ENCODE results near the gene NUMBL. TPM values are rescaled to one million over a fixed set of nuclear protein-coding genes. Genes with fewer than 3 reads are reported as not detected.

Gene NUMBL
- total RNA-seq, 1 donor: 26.8 TPM

DNA sequence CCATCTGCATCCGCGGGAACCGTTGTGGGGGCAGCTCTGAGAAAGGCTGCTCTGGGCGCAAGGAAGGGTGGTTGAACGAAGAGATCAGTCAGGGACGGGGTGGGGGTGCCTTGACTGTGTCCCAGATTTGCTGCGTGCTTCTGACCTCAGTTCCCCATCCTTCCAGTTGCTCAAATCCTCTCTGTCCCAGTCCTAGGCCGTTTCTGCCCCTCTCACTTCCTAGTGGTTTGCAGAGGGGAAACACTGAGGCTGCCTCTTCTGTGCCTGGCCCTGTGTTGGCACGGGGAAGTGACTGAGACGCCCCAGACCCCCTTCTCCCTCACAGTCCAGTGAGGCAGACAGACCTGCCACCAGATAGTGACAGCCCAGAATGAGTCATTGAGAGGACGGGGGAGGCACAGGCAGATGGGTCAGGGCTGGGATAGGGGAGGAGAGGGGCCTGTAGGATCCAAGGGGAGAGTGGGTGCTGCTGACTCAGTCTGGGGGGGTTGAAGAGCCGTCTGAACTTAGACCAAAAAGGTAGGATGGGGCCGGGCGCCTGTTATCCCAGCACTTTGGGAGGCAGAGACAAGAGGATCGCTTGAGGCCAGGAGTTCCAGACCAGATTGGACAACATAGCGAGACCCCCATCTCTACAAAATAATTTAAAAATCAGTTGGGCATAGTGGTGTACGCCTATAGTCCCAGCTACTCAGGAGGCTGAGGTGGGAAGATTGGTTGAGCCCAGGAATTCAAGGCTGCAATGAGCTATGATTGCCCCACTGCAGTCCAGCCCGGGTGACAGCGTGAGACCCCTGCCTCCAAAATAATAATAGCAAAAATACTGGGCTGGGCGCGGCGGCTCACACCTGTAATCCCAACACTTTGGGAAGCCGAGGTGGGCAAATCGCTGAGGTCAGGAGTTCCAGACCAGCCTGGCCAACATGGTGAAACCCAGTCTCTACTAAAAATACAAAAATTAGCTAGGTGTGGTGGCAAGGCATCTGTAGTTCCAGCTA lies 26.5 kb downstream of the NUMBL start:
- H4K20me1 ChIP-seq (ENCODE audit: insufficient read depth, low read length): no peaks in the 10 kb centered on the region
- peak; percentile 88 for DNase-seq (ENCODE audit: insufficient read length, low spot score, missing footprints)
- H3K27ac ChIP-seq (ENCODE audit: low read depth, low read length): no peak overlapping the region
- peaks cover 16% of the 10 kb centered on the region for H3K36me3 ChIP-seq (ENCODE audit: insufficient read depth, low read length)
- peak overlapping the region; percentile 86 for H3K4me2 ChIP-seq (ENCODE audit: insufficient read depth, low read length)
- TF ChIP-seq, protein P1, sequence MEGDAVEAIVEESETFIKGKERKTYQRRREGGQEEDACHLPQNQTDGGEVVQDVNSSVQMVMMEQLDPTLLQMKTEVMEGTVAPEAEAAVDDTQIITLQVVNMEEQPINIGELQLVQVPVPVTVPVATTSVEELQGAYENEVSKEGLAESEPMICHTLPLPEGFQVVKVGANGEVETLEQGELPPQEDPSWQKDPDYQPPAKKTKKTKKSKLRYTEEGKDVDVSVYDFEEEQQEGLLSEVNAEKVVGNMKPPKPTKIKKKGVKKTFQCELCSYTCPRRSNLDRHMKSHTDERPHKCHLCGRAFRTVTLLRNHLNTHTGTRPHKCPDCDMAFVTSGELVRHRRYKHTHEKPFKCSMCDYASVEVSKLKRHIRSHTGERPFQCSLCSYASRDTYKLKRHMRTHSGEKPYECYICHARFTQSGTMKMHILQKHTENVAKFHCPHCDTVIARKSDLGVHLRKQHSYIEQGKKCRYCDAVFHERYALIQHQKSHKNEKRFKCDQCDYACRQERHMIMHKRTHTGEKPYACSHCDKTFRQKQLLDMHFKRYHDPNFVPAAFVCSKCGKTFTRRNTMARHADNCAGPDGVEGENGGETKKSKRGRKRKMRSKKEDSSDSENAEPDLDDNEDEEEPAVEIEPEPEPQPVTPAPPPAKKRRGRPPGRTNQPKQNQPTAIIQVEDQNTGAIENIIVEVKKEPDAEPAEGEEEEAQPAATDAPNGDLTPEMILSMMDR (IDR thresholded peaks at IDR 0.05; ENCODE audit: extremely low read depth, low read depth, low read length): no peak
- peaks cover 3% of the 10 kb centered on the region for H3K27me3 ChIP-seq (ENCODE audit: insufficient read depth, low read length)
- peak overlapping the region; percentile 81 for H3K4me3 ChIP-seq (ENCODE audit: insufficient read depth, low read length)
- H2AFZ ChIP-seq (ENCODE audit: low read length): peak overlapping the region; percentile 62
- peaks cover 17% of the 10 kb centered on the region for H3K4me1 ChIP-seq (ENCODE audit: insufficient read depth, low read length)
- no peaks in the 10 kb centered on the region for H3K9me3 ChIP-seq (ENCODE audit: low read depth, low read length)
- no peaks in the 10 kb centered on the region for H3K79me2 ChIP-seq (ENCODE audit: insufficient read depth, low read length)

DNA sequence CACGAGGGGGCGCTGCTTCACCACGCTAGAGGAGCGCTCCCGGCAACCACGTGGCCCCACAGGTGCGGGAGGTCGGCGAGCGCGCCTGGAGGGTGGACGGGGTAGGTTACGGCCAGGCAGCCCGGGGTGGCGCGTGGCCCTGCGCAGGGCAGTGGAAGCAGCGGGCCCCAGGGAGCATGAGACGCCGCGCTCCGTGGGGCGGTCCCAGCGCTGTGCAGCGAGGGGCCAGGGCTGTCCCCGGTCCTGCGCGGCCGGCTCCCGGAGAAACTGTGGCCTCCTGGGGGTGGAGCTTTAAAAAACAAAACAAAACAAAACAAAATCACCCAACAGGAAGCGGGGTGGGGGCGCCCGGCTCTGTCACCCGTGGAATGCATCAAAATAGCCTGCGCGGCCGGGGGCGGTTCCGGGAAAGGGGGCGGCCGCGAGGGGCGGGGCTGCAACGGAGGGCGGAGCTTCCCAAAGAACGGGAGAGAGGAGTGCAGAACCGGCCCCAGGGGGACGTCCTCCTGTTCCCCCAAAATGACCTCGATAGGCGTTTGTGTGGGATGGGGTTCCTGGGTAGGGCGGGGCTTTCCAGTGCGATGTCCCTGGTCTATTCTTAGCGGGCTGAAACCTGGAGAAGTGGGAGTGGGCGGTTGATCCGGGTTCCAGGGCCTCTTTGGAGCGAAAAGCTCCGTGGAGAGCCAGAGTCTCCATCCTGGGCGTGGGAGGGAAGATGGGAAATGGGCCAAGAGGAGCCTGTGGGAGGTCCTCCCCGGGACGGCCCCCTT lies 27.3 kb downstream of the NUMBL start:
- H3K4me1 ChIP-seq (ENCODE audit: insufficient read depth, low read length): peaks cover 17% of the 10 kb centered on the region
- H2AFZ ChIP-seq (ENCODE audit: low read length): peak overlapping the region; percentile 74
- no peaks in the 10 kb centered on the region for H3K79me2 ChIP-seq (ENCODE audit: insufficient read depth, low read length)
- H3K36me3 ChIP-seq (ENCODE audit: insufficient read depth, low read length): peaks cover 8% of the 10 kb centered on the region
- no peaks in the 10 kb centered on the region for H3K9me3 ChIP-seq (ENCODE audit: low read depth, low read length)
- peak overlapping the region; percentile 37 for H3K27ac ChIP-seq (ENCODE audit: low read depth, low read length)
- TF ChIP-seq, protein P1 (IDR thresholded peaks at IDR 0.05; ENCODE audit: extremely low read depth, low read depth, low read length): peak; percentile 77
- H3K27me3 ChIP-seq (ENCODE audit: insufficient read depth, low read length): peaks cover 3% of the 10 kb centered on the region
- peak overlapping the region; percentile 86 for H3K4me2 ChIP-seq (ENCODE audit: insufficient read depth, low read length)
- peak overlapping the region; percentile 81 for H3K4me3 ChIP-seq (ENCODE audit: insufficient read depth, low read length)
- DNase-seq (ENCODE audit: insufficient read length, low spot score, missing footprints): peak; percentile 96
- H4K20me1 ChIP-seq (ENCODE audit: insufficient read depth, low read length): no peaks in the 10 kb centered on the region

DNA sequence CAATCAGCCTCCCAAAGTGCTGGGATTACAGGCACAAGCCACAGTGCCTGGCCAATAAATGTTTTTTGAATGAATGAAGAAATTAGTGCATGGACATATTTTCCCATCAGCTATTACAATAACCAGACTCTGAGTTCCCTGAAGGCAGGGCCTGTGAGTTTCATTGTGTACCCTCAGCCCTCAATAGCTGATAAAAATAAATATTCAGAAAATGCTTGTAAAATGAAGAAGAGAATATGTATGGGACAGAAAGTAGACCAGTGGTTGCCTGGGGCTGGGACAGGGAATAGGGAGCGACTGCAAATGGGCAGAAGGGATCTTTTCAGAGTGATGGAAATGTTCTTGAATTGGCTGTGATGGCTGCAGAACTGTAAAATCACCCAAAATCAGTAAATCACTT lies 28.8 kb downstream of the NUMBL start:
- DNase-seq (ENCODE audit: insufficient read length, low spot score, missing footprints): no peak
- TF ChIP-seq, protein P1 (IDR thresholded peaks at IDR 0.05; ENCODE audit: extremely low read depth, low read depth, low read length): no peak

More for the DNA sequence above, 28.8 kb downstream of the NUMBL start:
- no peak overlapping the region for H3K4me3 ChIP-seq (ENCODE audit: insufficient read depth, low read length)
- H3K79me2 ChIP-seq (ENCODE audit: insufficient read depth, low read length): no peaks in the 10 kb centered on the region
- no peak overlapping the region for H2AFZ ChIP-seq (ENCODE audit: low read length)
- H3K27ac ChIP-seq (ENCODE audit: low read depth, low read length): no peak overlapping the region
- no peak overlapping the region for H3K4me2 ChIP-seq (ENCODE audit: insufficient read depth, low read length)
- H4K20me1 ChIP-seq (ENCODE audit: insufficient read depth, low read length): no peaks in the 10 kb centered on the region
- no peaks in the 10 kb centered on the region for H3K36me3 ChIP-seq (ENCODE audit: insufficient read depth, low read length)
- peaks cover 3% of the 10 kb centered on the region for H3K27me3 ChIP-seq (ENCODE audit: insufficient read depth, low read length)
- H3K9me3 ChIP-seq (ENCODE audit: low read depth, low read length): no peaks in the 10 kb centered on the region
- peaks cover 16% of the 10 kb centered on the region for H3K4me1 ChIP-seq (ENCODE audit: insufficient read depth, low read length)

Measured in osteoblast (primary cell).